HEK293 (cell line): ENCODE data around the gene UACA.
"Not testable (repeated sequence)": the region's sequence is repeated elsewhere in the genome, so short reads cannot be mapped to it uniquely, and the experiment has no call there.

ENCODE experiments used
- CTCF ChIA-PET: fragments of 350-600 bp; formaldehyde crosslinking; extraction: SDS; loops from one replicate; lab custom pipeline; 2021; ENCODE audit warnings: antibody characterized with exemption; lab: Yijun Ruan, JAX
- POLR2A ChIA-PET: fragments of 300-600 bp; formaldehyde crosslinking; extraction: SDS; loops from one replicate; lab custom pipeline; 2020; ENCODE audit warnings: antibody characterized with exemption, inconsistent platforms; lab: Yijun Ruan, JAX
- H3K27ac ChIP-seq: fragments of 200-500 bp; sonication (Bioruptor generic); 2 replicates; pipeline ENCODE4 v1.5.1; 2014; ENCODE audit warnings: low read depth, low read length, control low read depth, inconsistent platforms; ENCODE audit errors: extremely low read depth
- H3K36me3 ChIP-seq, 2 experiments: fragments of 200-500 bp in 1 of 2; sonication (Bioruptor generic) in 1 of 2; 1 replicate in 1 of 2; 2 replicates in 1 of 2; pipeline ENCODE4 v1.5.1; 2014 to 2017; ENCODE audit warnings: inconsistent platforms in 2 of 2, low read length in 2 of 2; ENCODE audit not compliant: control insufficient read depth in 2 of 2, insufficient read depth in 1 of 2
- H3K4me1 ChIP-seq: fragments of 200-500 bp; sonication (Bioruptor generic); 2 replicates; pipeline ENCODE4 v1.5.1; 2014; ENCODE audit warnings: mild to moderate bottlenecking, low read length, inconsistent platforms; ENCODE audit not compliant: control insufficient read depth, insufficient read depth
- H3K4me3 ChIP-seq: 2 replicates; pipeline ENCODE4 v1.5.1; 2011; ENCODE audit warnings: low read depth, mild to moderate bottlenecking, control low read depth, low read length, moderate library complexity
- H3K9me3 ChIP-seq: fragments of 200-500 bp; sonication (Bioruptor generic); 2 replicates; pipeline ENCODE4 v1.5.1; 2014; ENCODE audit warnings: low read depth, low read length, inconsistent platforms; ENCODE audit not compliant: control insufficient read depth, insufficient read depth
- GLI2 ChIP-seq: fragments of 450-650 bp; formaldehyde crosslinking; IDR thresholded peaks from 2 replicates; pipeline ENCODE4; 2017; ENCODE audit warnings: missing biosample characterization, missing genetic modification characterization, low read depth, borderline replicate concordance
- KLF17 ChIP-seq: fragments of 450-650 bp; formaldehyde crosslinking; IDR thresholded peaks from 2 replicates; pipeline ENCODE4 v1.5.1; 2016; ENCODE audit warnings: missing biosample characterization, missing genetic modification characterization
- ZBTB1 ChIP-seq: fragments of 450-650 bp; formaldehyde crosslinking; IDR thresholded peaks from 2 replicates; pipeline ENCODE4 v1.5.1; 2016; ENCODE audit warnings: missing biosample characterization, missing genetic modification characterization
- ZBTB11 ChIP-seq: fragments of 450-650 bp; formaldehyde crosslinking; conservative IDR thresholded peaks from 2 replicates; pipeline ENCODE4 v1.5.1; 2016; ENCODE audit warnings: low read depth, missing biosample characterization, missing genetic modification characterization
- ZBTB44 ChIP-seq: fragments of 450-650 bp; IDR thresholded peaks from 2 replicates; pipeline ENCODE4 v1.5.1; 2018; ENCODE audit warnings: missing biosample characterization, mild to moderate bottlenecking, missing genetic modification characterization
- ZNF133 ChIP-seq: fragments of 450-650 bp; formaldehyde crosslinking; IDR thresholded peaks from 2 replicates; pipeline ENCODE4 v1.5.1; 2016; ENCODE audit warnings: missing biosample characterization, missing genetic modification characterization
- ZNF155 ChIP-seq: fragments of 450-650 bp; formaldehyde crosslinking; IDR thresholded peaks from 2 replicates; pipeline ENCODE4 v1.5.1; 2016; ENCODE audit warnings: missing biosample characterization, missing genetic modification characterization
- ZNF16 ChIP-seq: fragments of 450-650 bp; formaldehyde crosslinking; IDR thresholded peaks from 2 replicates; pipeline ENCODE4 v1.5.1; 2016; ENCODE audit warnings: low read depth, missing biosample characterization, missing genetic modification characterization
- ZNF202 ChIP-seq: fragments of 450-650 bp; formaldehyde crosslinking; IDR thresholded peaks from 2 replicates; pipeline ENCODE4 v1.5.1; 2016; ENCODE audit warnings: missing biosample characterization, missing genetic modification characterization, borderline replicate concordance
- ZNF214 ChIP-seq: fragments of 450-650 bp; formaldehyde crosslinking; IDR thresholded peaks from 2 replicates; pipeline ENCODE4 v1.5.1; 2017; ENCODE audit warnings: missing biosample characterization, mild to moderate bottlenecking, missing genetic modification characterization, borderline replicate concordance
- ZNF223 ChIP-seq: fragments of 450-650 bp; formaldehyde crosslinking; IDR thresholded peaks from 2 replicates; pipeline ENCODE4 v1.5.1; 2016; ENCODE audit warnings: missing biosample characterization, missing genetic modification characterization
- ZNF335 ChIP-seq: fragments of 450-650 bp; formaldehyde crosslinking; conservative IDR thresholded peaks from 2 replicates; pipeline ENCODE4 v1.5.1; 2016; ENCODE audit warnings: missing biosample characterization, missing genetic modification characterization
- ZNF416 ChIP-seq: fragments of 450-650 bp; formaldehyde crosslinking; IDR thresholded peaks from 2 replicates; pipeline ENCODE4 v1.5.1; 2016; ENCODE audit warnings: missing biosample characterization, missing genetic modification characterization
- ZNF426 ChIP-seq: fragments of 450-650 bp; formaldehyde crosslinking; IDR thresholded peaks from 2 replicates; pipeline ENCODE4 v1.5.1; 2017; ENCODE audit warnings: missing biosample characterization, missing genetic modification characterization, mild to moderate bottlenecking, inconsistent platforms, moderate library complexity
- ZNF501 ChIP-seq: fragments of 450-650 bp; formaldehyde crosslinking; IDR thresholded peaks from 2 replicates; pipeline ENCODE4 v1.5.1; 2016; ENCODE audit warnings: missing biosample characterization, missing genetic modification characterization
- ZNF623 ChIP-seq: fragments of 450-650 bp; formaldehyde crosslinking; IDR thresholded peaks from 2 replicates; pipeline ENCODE4 v1.5.1; 2016; ENCODE audit warnings: missing biosample characterization, missing genetic modification characterization
- ZNF776 ChIP-seq: fragments of 450-650 bp; formaldehyde crosslinking; IDR thresholded peaks from 2 replicates; pipeline ENCODE4 v1.5.0; 2017; ENCODE audit warnings: missing biosample characterization, missing genetic modification characterization, borderline replicate concordance
- ZSCAN16 ChIP-seq: fragments of 450-650 bp; formaldehyde crosslinking; IDR thresholded peaks from 2 replicates; pipeline ENCODE4 v1.5.1; 2016; ENCODE audit warnings: missing biosample characterization, missing genetic modification characterization

The UACA gene

GRCh38 chr15:70810916-70811578, 47.7 kb upstream of the UACA start (continued):
- TF ChIP-seq GLI2 (tag by site-specific recombination), result no peak
- no peak for TF ChIP-seq ZNF16
- TF ChIP-seq ZNF133 (tag by site-specific recombination), result no peak
- no peak for TF ChIP-seq ZSCAN16 (tag by site-specific recombination)
- TF ChIP-seq ZNF223, result no peak
- TF ChIP-seq, all 188 proteins: peak for 0

- H3K4me1 ChIP-seq, result peaks cover 3% of the 10 kb centered on the region; the same call in 1 of the 2 replicates
- no peak overlapping the region for H3K27ac ChIP-seq
- H3K9me3 ChIP-seq, result no peaks in the 10 kb centered on the region
- CTCF ChIA-PET, result interaction anchor here (0.6 to 1.1 kb wide), 4 partner anchors 12 to 1331 kb away, joined by 3 read pairs; no protein-coding TSS in a partner anchor
- no peak for TF ChIP-seq ZNF202 (tag by site-specific recombination)
- TF ChIP-seq KLF17 (tag by site-specific recombination), result no peak
- TF ChIP-seq ZBTB44, result no peak
- TF ChIP-seq ZNF426, result no peak
- no peak for TF ChIP-seq ZNF214
- TF ChIP-seq ZNF155 (tag by site-specific recombination), result no peak
- no peak for TF ChIP-seq ZNF416 (tag by site-specific recombination)
- peak; percentile 58 for TF ChIP-seq ZBTB11
- TF ChIP-seq ZBTB1 (tag by site-specific recombination), result no peak
- TF ChIP-seq ZNF776 (tag by site-specific recombination), result no peak
- no peak for TF ChIP-seq ZNF501
- TF ChIP-seq ZNF623, result peak; percentile 23; the same call in 1 of the 2 replicates
- peak; percentile 53 for TF ChIP-seq ZNF335
- POLR2A ChIA-PET, result no interaction called here
- no peaks in the 10 kb centered on the region for H3K36me3 ChIP-seq
- no peak overlapping the region for H3K4me3 ChIP-seq
These were observed 43.8 kb upstream of the UACA start for GRCh38 chr15:70806992-70807712.

GRCh38 chr15:70804388-70804787, 41.0 kb upstream of the UACA start:
- H3K36me3 ChIP-seq, H3K9me3 ChIP-seq, H3K4me1 ChIP-seq, POLR2A ChIA-PET, H3K27ac ChIP-seq, CTCF ChIA-PET, H3K4me3 ChIP-seq: not testable (repeated sequence)
